ENCODE data around the gene SPTLC3. TPM values are rescaled to one million over a fixed set of nuclear protein-coding genes. Genes with fewer than 3 reads are reported as not detected.

The SPTLC3 gene
- total RNA-seq, 4 donors from 2014 or later = 15.9 to 21.9 (median 18.7) TPM

GRCh38 chr20:13118676-13119075 lies 109.9 kb downstream of the SPTLC3 start:
- Histone ChIP-seq H3K27ac (no peak overlapping the region), H3K27me3 (no peaks in the 10 kb centered on the region), H3K4me3 (no peak overlapping the region), H3K4me1 (no peaks in the 10 kb centered on the region), H3K9me3 (no peaks in the 10 kb centered on the region), H3K36me3 (no peaks in the 10 kb centered on the region)
- TF ChIP-seq POLR2A (IDR thresholded peaks at IDR 0.05) (no peak), CTCF (IDR thresholded peaks at IDR 0.05) (no peak)
- DNase-seq = no peak

GRCh38 chr20:13119583-13119982 lies 110.8 kb downstream of the SPTLC3 start:
- H3K4me3 ChIP-seq = no peak overlapping the region

GRCh38 chr20:13120471-13120870 lies 111.7 kb downstream of the SPTLC3 start:
- DNase-seq = no peak
- Histone ChIP-seq H3K4me1 (no peaks in the 10 kb centered on the region), H3K4me3 (no peak overlapping the region), H3K36me3 (no peaks in the 10 kb centered on the region), H3K27me3 (no peaks in the 10 kb centered on the region), H3K9me3 (no peaks in the 10 kb centered on the region), H3K27ac (no peak overlapping the region)
- TF ChIP-seq CTCF (IDR thresholded peaks at IDR 0.05) = no peak
- no peak for TF ChIP-seq POLR2A (IDR thresholded peaks at IDR 0.05)

More at GRCh38 chr20:13119583-13119982, 110.8 kb downstream of the SPTLC3 start:
- no peaks in the 10 kb centered on the region for H3K4me1 ChIP-seq
- no peaks in the 10 kb centered on the region for H3K27me3 ChIP-seq
- TF ChIP-seq POLR2A (IDR thresholded peaks at IDR 0.05) (no peak), CTCF (IDR thresholded peaks at IDR 0.05) (peak; percentile 45 to 89 (median 82))
- H3K27ac ChIP-seq = no peak overlapping the region
- no peaks in the 10 kb centered on the region for H3K9me3 ChIP-seq
- H3K36me3 ChIP-seq = no peaks in the 10 kb centered on the region
- DNase-seq = peak in 1 of 3 donors; percentile 51

DNA sequence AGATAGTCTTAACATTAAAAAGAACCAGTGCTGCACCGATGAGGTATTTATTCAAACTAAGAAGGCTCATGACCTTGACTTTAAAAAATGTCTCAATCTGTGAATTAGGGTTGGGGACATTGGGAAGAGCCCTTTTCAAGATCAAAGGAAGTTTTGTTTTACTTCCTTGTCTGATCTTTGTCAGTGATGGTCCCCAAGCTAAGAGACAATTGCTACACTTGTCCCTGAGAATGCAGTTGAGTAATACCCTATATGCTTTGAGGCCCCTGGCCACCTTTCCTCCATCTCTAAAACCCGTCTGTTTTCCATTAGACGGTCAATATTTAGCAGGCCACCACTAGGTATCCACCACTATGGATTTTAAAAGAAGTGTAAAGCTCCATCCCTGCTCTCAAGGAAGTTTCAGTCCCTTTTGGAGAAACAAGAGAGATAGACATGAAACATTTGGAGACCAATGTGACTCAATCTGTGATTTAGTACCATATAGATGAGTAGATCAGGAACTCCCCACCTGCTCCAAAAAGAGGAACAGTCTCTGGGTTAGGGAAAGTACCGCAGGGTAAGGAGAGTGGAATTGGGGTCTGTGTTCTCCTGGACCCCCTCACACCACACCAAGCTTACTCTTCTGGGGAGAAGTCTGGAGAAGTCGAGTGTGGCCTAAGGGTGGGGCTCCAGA lies 113.2 kb downstream of the SPTLC3 start:
- no peak overlapping the region for H3K27ac ChIP-seq
- H3K4me1 ChIP-seq = no peaks in the 10 kb centered on the region
- TF ChIP-seq CTCF (IDR thresholded peaks at IDR 0.05) (no peak), POLR2A (IDR thresholded peaks at IDR 0.05) (no peak)
- H3K27me3 ChIP-seq = no peaks in the 10 kb centered on the region
- no peaks in the 10 kb centered on the region for H3K9me3 ChIP-seq
- H3K36me3 ChIP-seq = peaks cover 0 to 5% (median 0%) of the 10 kb centered on the region in 3 donors
- no peak overlapping the region for H3K4me3 ChIP-seq
- no peak for DNase-seq

- H3K4me3 ChIP-seq = no peak overlapping the region
- peaks cover 0 to 26% (median 0%) of the 10 kb centered on the region in 3 donors for H3K36me3 ChIP-seq
- no peaks in the 10 kb centered on the region for H3K9me3 ChIP-seq
- no peak for TF ChIP-seq CTCF (IDR thresholded peaks at IDR 0.05)
- no peak for TF ChIP-seq POLR2A (IDR thresholded peaks at IDR 0.05)
- no peak for DNase-seq
- H3K4me1 ChIP-seq = no peaks in the 10 kb centered on the region
- no peak overlapping the region for H3K27ac ChIP-seq
- no peaks in the 10 kb centered on the region for H3K27me3 ChIP-seq
These were observed 116.7 kb downstream of the SPTLC3 start for GRCh38 chr20:13125486-13125885.

All from Peyer's patch (tissue), 4 donors.